GM19193 (cell line): ENCODE data around the gene ZIC2.

Source experiments
- POLR2A ChIP-seq: IDR thresholded peaks from 4 replicates; pipeline ENCODE4 v1.6.1; 2011; ENCODE audit not compliant: insufficient read depth, insufficient read length; ENCODE audit errors: extremely low read depth

ZIC2 gene

DNA sequence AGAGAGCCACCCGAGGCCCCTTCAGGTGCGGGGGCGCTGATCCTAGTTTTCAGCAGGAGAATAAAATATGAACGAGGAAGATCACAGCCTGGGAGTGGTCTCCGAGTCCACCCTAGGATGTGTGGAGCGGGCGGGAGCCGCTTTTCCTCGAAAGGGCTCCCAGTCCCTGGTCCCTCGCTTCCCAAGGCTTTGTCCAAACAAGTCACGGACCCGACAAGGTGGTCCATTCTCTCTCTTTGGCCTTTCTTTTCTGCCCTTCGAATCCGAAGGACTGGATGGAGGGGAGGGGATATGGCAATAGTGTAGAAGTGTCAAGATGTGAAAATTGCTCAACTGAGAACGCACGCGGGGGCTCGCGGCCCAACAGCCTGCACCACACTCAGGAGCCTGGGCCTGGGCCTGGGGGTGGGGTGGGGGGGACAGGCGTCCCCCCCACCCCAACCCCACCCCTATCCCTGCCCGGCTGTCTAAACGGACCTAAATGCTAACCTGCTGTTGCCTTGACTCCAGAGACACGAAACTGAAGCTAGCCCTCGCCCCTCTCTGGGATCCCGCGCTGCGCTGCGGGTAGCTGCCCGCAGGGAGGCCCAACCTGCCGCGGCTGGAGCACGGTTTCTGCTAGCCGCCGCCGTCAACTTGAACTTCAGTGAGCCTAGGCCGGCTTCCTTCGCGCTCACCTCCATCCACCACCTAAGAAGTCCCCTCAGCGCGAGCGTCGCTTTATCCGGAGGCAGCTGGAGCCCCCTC is 7.1 kb downstream of the ZIC2 start:
- no peak for TF ChIP-seq POLR2A

DNA sequence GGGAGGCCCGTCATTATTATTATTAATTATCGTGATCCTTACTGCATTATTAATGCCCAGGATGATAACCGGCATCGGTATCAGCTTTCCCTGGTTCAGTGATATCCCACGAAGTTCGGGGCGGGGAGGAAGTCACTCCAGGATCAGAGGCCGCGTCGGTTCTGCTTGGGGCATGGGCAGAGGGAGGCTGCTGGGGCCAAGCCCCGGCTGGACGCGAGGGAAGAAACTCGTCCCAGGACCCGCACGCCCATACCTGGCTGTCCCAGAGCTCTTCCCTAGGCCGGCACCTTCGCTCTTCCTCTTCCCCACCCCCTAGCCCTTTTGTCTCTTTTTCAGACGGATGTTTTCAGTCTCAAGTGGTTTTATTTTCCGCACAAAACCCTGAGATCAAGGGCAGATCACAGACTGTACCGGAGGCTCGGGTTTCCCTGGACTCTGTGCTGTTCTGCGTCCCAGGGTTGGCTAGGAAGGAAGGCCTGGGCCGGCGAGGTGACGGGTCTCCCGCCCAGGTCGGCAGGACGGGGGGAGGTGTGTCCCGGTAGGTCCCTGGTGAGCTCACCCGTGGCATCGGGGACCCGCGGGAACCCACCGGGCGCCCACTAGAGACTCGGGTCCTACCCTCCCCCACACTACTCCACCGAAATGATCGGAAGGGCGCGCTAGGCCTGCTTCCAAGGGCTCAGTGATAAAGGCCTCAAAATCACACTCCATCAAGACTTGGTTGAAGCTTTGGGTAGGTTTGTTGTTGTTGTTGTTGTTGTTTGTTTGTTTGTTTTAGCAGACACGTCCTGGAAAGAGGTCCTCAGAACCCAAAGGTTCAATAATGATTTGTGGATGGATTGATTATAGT is 7.9 kb downstream of the ZIC2 start:
- TF ChIP-seq POLR2A: no peak

DNA sequence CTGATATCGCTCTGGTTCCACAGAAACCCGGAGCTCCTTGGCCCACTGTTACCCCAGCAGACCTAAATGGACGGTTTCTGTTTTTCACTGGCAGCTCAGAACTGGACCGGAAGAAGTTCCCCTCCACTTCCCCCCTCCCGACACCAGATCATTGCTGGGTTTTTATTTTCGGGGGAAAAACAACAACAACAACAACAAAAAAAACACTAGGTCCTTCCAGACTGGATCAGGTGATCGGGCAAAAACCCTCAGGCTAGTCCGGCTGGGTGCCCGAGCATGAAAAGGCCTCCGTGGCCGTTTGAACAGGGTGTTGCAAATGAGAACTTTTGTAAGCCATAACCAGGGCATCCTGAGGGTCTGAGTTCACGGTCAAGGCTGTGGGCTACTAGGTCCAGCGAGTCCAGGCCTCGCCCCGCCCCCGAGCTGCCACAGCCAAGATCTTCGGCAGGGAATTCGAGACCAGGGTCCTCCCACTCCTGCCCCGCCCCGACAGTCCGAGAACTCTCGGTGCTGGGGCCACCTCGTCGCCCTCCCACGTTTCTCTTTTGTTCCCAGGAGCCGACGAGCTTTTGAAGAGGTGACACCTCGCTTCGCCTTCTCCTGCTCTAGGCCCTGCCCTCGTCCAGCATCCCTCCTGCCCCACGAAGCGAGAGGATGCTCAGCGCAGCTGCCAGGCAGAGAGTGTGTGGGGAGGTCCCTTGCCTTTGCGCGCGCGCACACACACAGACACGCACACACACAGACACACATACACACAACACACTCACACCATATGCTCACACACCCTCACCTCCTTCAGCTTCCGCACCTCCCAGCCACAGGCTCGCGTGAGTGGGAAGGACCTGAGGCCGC is 8.8 kb downstream of the ZIC2 start:
- no peak for TF ChIP-seq POLR2A

DNA sequence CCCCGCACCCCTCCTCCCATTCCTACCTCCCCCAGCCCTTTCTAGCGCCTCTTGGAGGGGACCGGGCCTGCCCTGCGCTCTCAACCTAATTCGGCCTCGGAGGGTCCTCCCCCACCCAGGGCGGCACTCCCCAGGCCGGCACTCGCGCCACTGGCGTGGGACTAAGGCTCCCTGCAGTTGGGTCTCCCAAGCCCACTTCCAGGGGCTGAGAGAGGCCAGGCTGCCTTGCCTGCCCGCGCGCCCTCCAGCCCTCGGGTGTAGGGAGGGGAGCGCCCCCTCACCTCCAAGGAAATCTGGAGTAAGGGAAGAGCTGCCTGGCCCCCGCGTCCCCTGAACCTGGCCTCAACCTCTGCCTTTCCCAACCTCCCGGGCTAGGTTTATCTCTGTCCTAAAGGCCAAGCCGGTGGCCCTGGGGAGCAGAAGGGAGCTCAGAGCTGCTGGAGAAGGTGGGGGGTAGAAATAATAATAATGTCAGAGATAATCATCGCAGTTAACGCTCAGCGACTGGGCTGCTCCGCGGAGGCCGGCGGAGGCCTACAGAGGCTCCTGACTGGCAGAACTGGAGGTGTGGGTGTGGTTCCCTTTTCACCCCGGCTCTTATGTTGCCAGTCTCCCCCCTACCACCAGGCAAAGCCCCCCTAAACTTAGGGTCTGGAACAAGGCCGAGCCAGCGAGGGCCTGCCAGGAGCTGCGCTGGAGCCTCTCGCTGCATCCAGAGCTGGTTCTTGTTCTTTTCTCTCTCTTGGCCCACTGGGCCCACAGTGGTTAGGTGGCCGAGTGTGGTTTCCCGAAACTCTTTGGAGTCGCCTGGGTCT is 9.6 kb downstream of the ZIC2 start:
- TF ChIP-seq POLR2A: no peak

DNA sequence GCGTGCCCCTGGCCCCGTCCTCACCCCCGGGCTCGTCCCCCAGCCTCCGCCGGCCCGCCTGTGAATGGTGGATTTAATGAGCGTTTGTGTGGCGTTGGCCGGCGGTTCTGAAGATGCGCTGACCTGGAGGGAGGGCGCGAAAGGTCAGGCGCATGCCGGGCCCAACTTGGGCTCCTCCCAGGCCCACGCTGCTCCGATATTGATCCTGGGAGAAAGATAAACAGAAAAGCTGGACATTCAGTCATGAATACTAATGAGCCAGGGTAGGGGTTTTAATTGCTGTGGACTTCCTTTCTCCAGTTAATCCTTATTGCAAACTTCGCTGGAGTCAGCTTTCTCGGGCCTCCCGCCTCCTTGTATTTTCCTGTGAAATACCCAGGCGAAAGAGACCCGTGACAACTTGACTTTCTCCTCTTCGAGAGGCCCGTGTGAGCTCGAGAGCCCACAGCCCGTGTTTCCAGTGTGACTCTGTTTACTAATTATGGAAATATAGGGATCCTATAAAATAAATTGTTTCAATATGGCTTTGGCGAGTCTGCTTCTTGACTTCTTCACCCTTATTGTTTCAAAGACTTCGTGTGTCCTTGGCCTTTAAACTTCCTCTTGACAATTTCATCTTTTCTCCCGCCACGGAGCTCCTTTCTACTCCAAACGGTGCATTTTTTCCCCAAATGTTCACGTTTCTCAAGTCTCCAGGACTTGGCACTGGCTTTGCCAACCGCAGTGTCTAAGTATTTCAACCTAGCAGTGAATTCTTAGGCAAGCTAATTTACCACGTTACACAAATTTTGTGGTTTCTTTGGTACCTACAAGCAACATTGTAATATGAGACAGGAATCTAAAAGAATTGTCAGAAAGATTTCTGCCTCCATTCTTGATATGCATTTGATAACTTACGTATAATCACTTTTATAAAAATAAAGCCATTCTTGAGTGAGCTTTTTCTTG is 10.5 kb downstream of the ZIC2 start:
- TF ChIP-seq POLR2A: no peak

DNA sequence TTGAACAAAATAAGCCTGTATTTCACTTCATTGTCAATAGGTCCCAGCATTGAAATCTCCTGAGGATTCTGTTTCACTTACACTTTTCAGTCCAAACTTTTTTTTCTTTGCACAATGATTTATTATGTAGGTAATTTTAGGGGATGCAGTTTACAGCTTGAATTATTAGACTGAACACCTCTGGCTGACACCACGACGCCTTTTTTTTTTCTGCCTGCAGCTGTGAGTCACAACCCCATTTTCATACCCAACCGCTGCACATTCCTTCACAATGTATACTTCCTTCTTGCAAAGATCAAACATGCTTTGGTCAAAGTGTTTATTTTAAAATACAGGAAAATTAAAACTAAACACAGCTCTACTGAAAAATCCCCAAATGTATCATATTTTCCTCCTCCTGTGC is 11.4 kb downstream of the ZIC2 start:
- TF ChIP-seq POLR2A: no peak

DNA sequence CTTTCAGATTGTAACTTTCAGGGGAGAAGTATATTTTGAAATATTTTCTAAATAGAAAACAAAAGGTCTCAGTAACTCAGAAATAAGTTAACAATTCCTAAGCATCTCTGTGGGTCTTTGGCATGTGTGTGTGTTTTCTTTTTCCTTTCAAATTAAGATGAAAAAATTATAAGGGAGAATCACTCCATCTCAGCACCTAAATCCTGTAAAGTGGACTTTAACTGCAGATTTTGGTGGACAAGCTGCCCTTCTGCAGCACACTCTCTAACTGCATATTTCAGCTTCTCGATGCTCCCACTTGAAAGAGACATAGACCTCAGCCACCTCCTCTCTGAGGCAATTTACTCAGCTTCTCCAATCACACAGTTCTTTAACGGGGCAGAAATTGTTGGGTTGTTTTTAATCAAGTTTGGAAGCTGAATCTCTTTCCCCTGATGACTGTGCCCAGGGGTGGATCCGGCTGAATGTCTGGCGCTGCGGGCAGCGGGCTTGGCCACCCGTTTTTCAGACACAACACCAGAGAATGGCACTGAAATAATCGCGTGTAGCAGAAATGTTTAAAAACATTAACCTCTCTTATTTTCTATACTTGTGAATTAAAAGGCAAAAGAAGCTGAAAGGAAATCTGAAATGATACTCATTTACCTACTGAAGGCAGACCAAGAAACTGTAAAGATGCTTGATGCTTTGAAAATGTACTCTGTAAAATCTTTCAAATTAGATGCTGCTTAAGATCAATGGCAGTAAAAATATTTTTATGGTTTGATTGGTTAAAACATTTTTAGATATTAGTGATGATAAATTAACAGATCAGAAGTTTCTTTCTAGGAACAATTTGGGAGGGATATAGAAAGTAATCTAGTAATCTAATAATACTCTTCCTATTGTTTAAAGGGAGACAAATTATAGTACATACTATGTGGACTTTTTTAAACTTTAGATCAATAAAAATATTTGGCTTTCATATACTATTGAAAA is 12.4 kb downstream of the ZIC2 start:
- no peak for TF ChIP-seq POLR2A

DNA sequence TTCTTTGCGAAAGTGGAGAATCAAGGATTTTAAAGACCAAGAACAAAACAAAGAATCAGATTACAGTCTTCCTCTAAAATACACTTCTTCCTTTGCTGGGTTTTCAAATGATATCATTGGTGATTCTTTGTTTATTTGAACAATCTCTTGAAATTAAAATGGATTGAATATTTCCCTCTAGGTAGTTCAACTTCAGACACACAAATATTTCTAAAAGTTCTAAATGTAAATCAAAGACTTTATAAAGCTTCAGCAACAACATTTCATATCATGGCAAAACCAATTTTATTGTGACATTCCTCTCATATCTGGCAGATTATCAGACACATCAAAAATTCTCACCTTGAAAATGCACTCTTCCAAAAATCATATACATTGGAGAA is 13.0 kb downstream of the ZIC2 start:
- no peak for TF ChIP-seq POLR2A

DNA sequence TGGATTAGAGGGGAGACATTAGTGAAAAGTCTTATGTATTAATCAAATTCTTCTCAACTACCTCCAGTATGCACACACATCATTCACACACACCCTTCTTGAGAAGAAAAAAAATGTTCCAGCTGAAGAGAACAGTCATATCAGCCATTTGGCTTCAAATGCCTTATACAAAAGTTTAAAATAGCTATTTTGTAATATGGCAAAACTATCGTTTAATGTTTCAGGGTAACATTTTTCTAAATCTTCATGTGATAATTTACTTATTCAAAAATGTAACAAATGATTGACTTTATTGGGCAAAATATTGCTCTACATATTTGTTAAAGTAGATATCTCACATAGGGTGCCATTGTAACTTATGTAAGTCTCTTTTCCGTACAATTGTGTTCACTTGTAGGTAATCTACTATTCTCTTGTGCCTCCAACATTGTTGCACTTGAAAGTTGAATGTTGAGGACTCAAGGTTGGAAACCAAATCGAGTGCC is 13.6 kb downstream of the ZIC2 start:
- no peak for TF ChIP-seq POLR2A

DNA sequence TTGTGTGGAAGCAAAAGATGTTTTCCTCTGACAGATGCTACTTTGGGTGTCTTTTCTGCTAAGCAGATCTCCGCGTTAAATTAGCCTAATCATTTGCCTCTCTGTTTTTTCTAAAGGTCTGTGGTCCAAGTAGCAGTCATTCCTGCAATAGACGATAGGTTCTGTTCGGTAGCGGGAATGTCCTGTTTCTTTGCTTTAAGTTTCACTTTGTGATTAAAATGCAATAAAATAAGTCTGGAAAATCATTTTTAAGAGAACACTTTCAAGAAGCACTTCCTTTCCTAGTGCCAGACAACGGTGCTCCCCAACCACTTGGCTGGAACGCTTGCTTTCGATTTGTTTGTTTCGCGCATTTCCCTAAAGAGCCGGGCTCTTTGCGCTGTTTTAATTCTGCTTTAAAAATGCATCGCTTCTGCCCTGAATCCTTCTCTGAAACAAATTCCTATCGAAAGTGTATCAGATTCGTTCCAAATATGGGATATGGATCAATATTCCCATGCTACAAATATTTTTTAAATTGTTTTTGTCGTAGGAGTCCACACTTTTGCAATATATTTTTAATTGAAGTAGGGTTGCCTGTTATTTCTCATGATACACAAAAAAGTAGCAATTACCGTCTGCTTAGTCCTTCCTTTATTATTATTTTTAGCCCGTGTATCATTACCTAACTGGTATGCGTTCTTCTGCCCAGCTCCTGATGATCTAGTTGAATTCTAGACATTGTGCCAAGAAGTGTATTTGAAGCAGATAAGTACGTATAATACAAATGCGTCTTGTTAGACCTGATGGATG is 14.2 kb downstream of the ZIC2 start:
- TF ChIP-seq POLR2A: no peak

DNA sequence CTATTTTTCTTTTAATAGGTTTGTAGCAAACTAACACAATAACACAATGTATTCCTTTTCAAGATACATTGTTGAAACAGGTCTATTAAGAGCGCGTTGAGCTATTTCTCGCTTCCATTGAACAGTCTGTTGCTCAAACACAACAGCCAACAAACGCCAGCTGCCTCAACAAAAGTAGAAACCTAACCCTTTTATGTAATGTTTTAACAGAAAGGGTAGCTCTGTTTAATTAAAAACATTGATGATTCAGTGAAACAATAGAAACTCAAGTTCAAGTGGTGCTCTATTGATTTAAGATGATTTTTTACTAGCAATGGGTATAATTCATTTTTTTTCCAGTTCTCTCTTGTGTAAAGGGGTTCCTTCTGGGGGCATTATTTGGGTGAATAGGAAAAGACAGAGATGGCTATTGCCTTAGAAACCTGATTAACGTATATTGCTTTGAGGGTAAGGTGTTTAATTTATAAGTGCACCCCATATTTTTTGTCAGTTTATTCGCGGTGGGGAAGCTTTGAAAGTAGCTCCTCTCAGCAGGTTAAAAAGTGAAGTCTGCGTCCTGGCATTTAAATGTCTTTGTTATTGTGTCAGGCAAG is 14.9 kb downstream of the ZIC2 start:
- no peak for TF ChIP-seq POLR2A
